Measurements from ENCODE around the gene HVCN1.

The HVCN1 gene

GRCh38 chr12:110687396-110688169, 1.3 kb downstream of the HVCN1 start:
- CTCF ChIA-PET: interaction anchor here (0.6 kb wide), 2 partner anchors 210 to 613 kb away, joined by 3 read pairs; no protein-coding TSS in a partner anchor
- POLR2A ChIA-PET: interaction anchor here (0.6 kb wide), 1 partner anchor 289 kb away, joined by 3 read pairs; no protein-coding TSS in a partner anchor
- Histone ChIP-seq H3K36me3 (ENCODE audit: control insufficient read depth in 2 of 2, insufficient read depth in 1 of 2, low read length in 2 of 2) (no peaks in the 10 kb centered on the region), H3K27ac (ENCODE audit: extremely low read depth, low read depth, low read length) (no peak overlapping the region), H3K9me3 (ENCODE audit: control insufficient read depth, insufficient read depth, low read depth, low read length) (no peaks in the 10 kb centered on the region), H3K4me3 (ENCODE audit: low read depth, low read length) (no peak overlapping the region), H3K4me1 (ENCODE audit: control insufficient read depth, insufficient read depth, low read length) (no peaks in the 10 kb centered on the region; the same call in 1 of the 2 replicates)
- TF ChIP-seq AEBP2 (tag by site-specific recombination; IDR thresholded peaks at IDR 0.05; ENCODE audit: borderline replicate concordance) (no peak), ZNF585B (tag by site-specific recombination; IDR thresholded peaks at IDR 0.05) (no peak)

- ChIA-PET CTCF (interaction anchor here (0.6 to 1.1 kb wide), 4 partner anchors 18 to 614 kb away, joined by 3 to 4 read pairs (median 3); no protein-coding TSS in a partner anchor), POLR2A (no interaction called here)
- Histone ChIP-seq H3K27ac (ENCODE audit: extremely low read depth, low read depth, low read length) (no peak overlapping the region), H3K4me3 (ENCODE audit: low read depth, low read length) (no peak overlapping the region), H3K9me3 (ENCODE audit: control insufficient read depth, insufficient read depth, low read depth, low read length) (no peaks in the 10 kb centered on the region), H3K36me3 (ENCODE audit: control insufficient read depth in 2 of 2, insufficient read depth in 1 of 2, low read length in 2 of 2) (no peaks in the 10 kb centered on the region), H3K4me1 (ENCODE audit: control insufficient read depth, insufficient read depth, low read length) (no peaks in the 10 kb centered on the region; the same call in 1 of the 2 replicates)
- TF ChIP-seq ZNF777 (tag by site-specific recombination; IDR thresholded peaks at IDR 0.05; ENCODE audit: borderline replicate concordance) (no peak), ZNF114 (tag by site-specific recombination; IDR thresholded peaks at IDR 0.05) (no peak)
Measured at GRCh38 chr12:110686294-110686903, 2.5 kb downstream of the HVCN1 start.

GRCh38 chr12:110684312-110684836, 4.5 kb downstream of the HVCN1 start:
- ChIA-PET POLR2A (no interaction called here), CTCF (interaction anchor here (0.9 kb wide), 1 partner anchor 13 kb away, joined by 3 read pairs; no protein-coding TSS in a partner anchor)
- no peaks in the 10 kb centered on the region for H3K36me3 ChIP-seq (ENCODE audit: control insufficient read depth in 2 of 2, insufficient read depth in 1 of 2, low read length in 2 of 2)
- no peak for TF ChIP-seq ZNF366 (tag by site-specific recombination; conservative IDR thresholded peaks at IDR 0.05)
- no peak for TF ChIP-seq ZNF354C (tag by site-specific recombination; IDR thresholded peaks at IDR 0.05; ENCODE audit: borderline replicate concordance, low read depth)
- TF ChIP-seq ZFHX2 (tag by site-specific recombination; conservative IDR thresholded peaks at IDR 0.05): no peak
- TF ChIP-seq ZNF549 (tag by site-specific recombination; IDR thresholded peaks at IDR 0.05): no peak
- TF ChIP-seq ZFP69B (tag by site-specific recombination; IDR thresholded peaks at IDR 0.05): no peak
- no peak for TF ChIP-seq ZNF140 (tag by site-specific recombination; IDR thresholded peaks at IDR 0.05)
- TF ChIP-seq ZNF664 (tag by site-specific recombination; IDR thresholded peaks at IDR 0.05): no peak
- TF ChIP-seq ZNF792 (tag by site-specific recombination; IDR thresholded peaks at IDR 0.05): no peak
- TF ChIP-seq ZBTB7A (tag by site-specific recombination; IDR thresholded peaks at IDR 0.05; ENCODE audit: low read depth): no peak
- no peak for TF ChIP-seq ZNF266 (tag by site-specific recombination; IDR thresholded peaks at IDR 0.05; ENCODE audit: low read depth)
- no peak for TF ChIP-seq ZNF76 (tag by site-specific recombination; IDR thresholded peaks at IDR 0.05; ENCODE audit: borderline replicate concordance, low read depth)
- TF ChIP-seq KLF1 (tag by site-specific recombination; IDR thresholded peaks at IDR 0.05): no peak
- TF ChIP-seq ZNF280D (tag by site-specific recombination; IDR thresholded peaks at IDR 0.05): no peak
- TF ChIP-seq ZNF10 (tag by site-specific recombination; IDR thresholded peaks at IDR 0.05): no peak
- TF ChIP-seq ZNF701 (tag by site-specific recombination; IDR thresholded peaks at IDR 0.05): no peak
- TF ChIP-seq ZNF624 (tag by site-specific recombination; IDR thresholded peaks at IDR 0.05): no peak
- TF ChIP-seq MEIS1 (CRISPR knock-in tag; IDR thresholded peaks at IDR 0.05; ENCODE audit: borderline replicate concordance): no peak
- TF ChIP-seq ZFP37 (tag by site-specific recombination; IDR thresholded peaks at IDR 0.05): no peak
- TF ChIP-seq ZNF16 (tag by site-specific recombination; IDR thresholded peaks at IDR 0.05; ENCODE audit: low read depth): no peak
- no peak overlapping the region for H3K27ac ChIP-seq (ENCODE audit: extremely low read depth, low read depth, low read length)
- H3K4me3 ChIP-seq (ENCODE audit: low read depth, low read length): no peak overlapping the region
- no peaks in the 10 kb centered on the region; the same call in 1 of the 2 replicates for H3K4me1 ChIP-seq (ENCODE audit: control insufficient read depth, insufficient read depth, low read length)
- H3K9me3 ChIP-seq (ENCODE audit: control insufficient read depth, insufficient read depth, low read depth, low read length): no peaks in the 10 kb centered on the region
